H9 (cell line): Measurements from ENCODE around the gene OPHN1. TPM values are rescaled to one million over a fixed set of nuclear protein-coding genes. Genes with fewer than 3 reads are reported as not detected.

Experiments used
- DNase-seq: peaks from one replicate; pipeline ENCODE4 v3.0.0-alpha.2; 2017
- H2AFZ ChIP-seq: one replicate; pipeline ENCODE4 v1.6.1; 2013; ENCODE audit warnings: mild to moderate bottlenecking, low read length, control low read depth, moderate library complexity
- H2AK5ac ChIP-seq: 2 replicates; pipeline ENCODE4 v1.6.1; 2013; ENCODE audit warnings: low read length, control low read depth, mixed read lengths; ENCODE audit not compliant: insufficient read length
- H2BK120ac ChIP-seq: one replicate; pipeline ENCODE4 v1.6.1; 2013; ENCODE audit warnings: low read depth, mild to moderate bottlenecking, low read length, control low read depth, inconsistent platforms; ENCODE audit not compliant: poor library complexity, severe bottlenecking
- H2BK12ac ChIP-seq: 2 replicates; pipeline ENCODE4 v1.6.1; 2013; ENCODE audit warnings: low read length, control low read depth, mixed read lengths, low read depth; ENCODE audit not compliant: insufficient read length
- H2BK15ac ChIP-seq: 2 replicates; pipeline ENCODE4 v1.6.1; 2013; ENCODE audit warnings: low read depth, low read length, control low read depth
- H2BK20ac ChIP-seq: one replicate; pipeline ENCODE4 v1.6.1; 2013; ENCODE audit warnings: low read depth, mild to moderate bottlenecking, low read length, control low read depth, inconsistent platforms; ENCODE audit not compliant: poor library complexity, severe bottlenecking
- H2BK5ac ChIP-seq: 2 replicates; pipeline ENCODE4 v1.6.1; 2013; ENCODE audit warnings: low read length, control low read depth, mixed read lengths; ENCODE audit not compliant: insufficient read length
- H3K14ac ChIP-seq: 2 replicates; pipeline ENCODE4 v1.6.1; 2013; ENCODE audit warnings: low read length, control low read depth; ENCODE audit not compliant: insufficient read depth
- H3K18ac ChIP-seq: 2 replicates; pipeline ENCODE4 v1.6.1; 2013; ENCODE audit warnings: low read depth, mild to moderate bottlenecking, mixed read lengths, low read length, control low read depth; ENCODE audit not compliant: insufficient read length
- H3K23ac ChIP-seq: 2 replicates; pipeline ENCODE4 v1.6.1; 2013; ENCODE audit warnings: low read length, control low read depth, mixed read lengths, low read depth; ENCODE audit not compliant: insufficient read length
- H3K23me2 ChIP-seq: 2 replicates; pipeline ENCODE4 v1.6.1; 2013; ENCODE audit warnings: low read depth, mild to moderate bottlenecking, mixed read lengths, low read length, control low read depth; ENCODE audit not compliant: insufficient read length, poor library complexity, severe bottlenecking
- H3K27ac ChIP-seq: 2 replicates; pipeline ENCODE4 v1.5.1; 2013; ENCODE audit warnings: low read length, control low read depth, mixed read lengths, low read depth; ENCODE audit not compliant: insufficient read length
- H3K27me3 ChIP-seq: 2 replicates; pipeline ENCODE4 v1.6.1; 2013; ENCODE audit warnings: low read length, control low read depth, inconsistent platforms; ENCODE audit not compliant: insufficient read depth
- H3K4ac ChIP-seq: 2 replicates; pipeline ENCODE4 v1.6.1; 2013; ENCODE audit warnings: low read depth, mild to moderate bottlenecking, control low read depth, inconsistent platforms, low read length, moderate library complexity
- H3K4me1 ChIP-seq: 2 replicates; pipeline ENCODE4 v1.6.1; 2013; ENCODE audit warnings: low read length, control low read depth, inconsistent platforms; ENCODE audit not compliant: insufficient read depth
- H3K4me2 ChIP-seq: 2 replicates; pipeline ENCODE4 v1.6.1; 2013; ENCODE audit warnings: low read length, control low read depth, mixed read lengths; ENCODE audit not compliant: insufficient read length, insufficient read depth
- H3K56ac ChIP-seq: 2 replicates; pipeline ENCODE4 v1.6.1; 2013; ENCODE audit warnings: low read depth, mild to moderate bottlenecking, mixed read lengths, low read length, control low read depth; ENCODE audit not compliant: insufficient read length
- H3K79me1 ChIP-seq: 2 replicates; pipeline ENCODE4 v1.6.1; 2013; ENCODE audit warnings: low read depth, mild to moderate bottlenecking, moderate library complexity, low read length, control low read depth, inconsistent platforms; ENCODE audit not compliant: insufficient read depth, poor library complexity, severe bottlenecking
- H3K79me2 ChIP-seq: 2 replicates; pipeline ENCODE4 v1.6.1; 2013; ENCODE audit warnings: low read length, control low read depth, inconsistent platforms; ENCODE audit not compliant: insufficient read depth
- H3K9ac ChIP-seq: 2 replicates; pipeline ENCODE4 v1.6.1; 2013; ENCODE audit warnings: low read length, control low read depth, mixed read lengths; ENCODE audit not compliant: insufficient read length; ENCODE audit errors: extremely low read depth
- H3K9me3 ChIP-seq: one replicate; pipeline ENCODE4 v1.6.1; 2013; ENCODE audit warnings: low read depth, low read length, inconsistent platforms; ENCODE audit not compliant: control insufficient read depth
- H3T11ph ChIP-seq: one replicate; pipeline ENCODE4 v1.6.1; 2013; ENCODE audit warnings: mild to moderate bottlenecking, low read length, control low read depth, inconsistent platforms
- H4K20me1 ChIP-seq: one replicate; pipeline ENCODE4 v1.6.1; 2013; ENCODE audit not compliant: control insufficient read depth, insufficient read length, insufficient read depth
- H4K5ac ChIP-seq: 2 replicates; pipeline ENCODE4 v1.6.1; 2013; ENCODE audit warnings: low read depth, mild to moderate bottlenecking, mixed read lengths, low read length, control low read depth; ENCODE audit not compliant: insufficient read length
- H4K8ac ChIP-seq: replicated peaks from 2 replicates; pipeline ENCODE4 v1.6.1; 2013; ENCODE audit warnings: low read length, control low read depth, mixed read lengths, low read depth; ENCODE audit not compliant: insufficient read length
- H4K91ac ChIP-seq: 2 replicates; pipeline ENCODE4 v1.6.1; 2013; ENCODE audit warnings: low read depth, mild to moderate bottlenecking, moderate library complexity, mixed read lengths, low read length, control low read depth; ENCODE audit not compliant: insufficient read length
- H3K27ac Mint-ChIP-seq, 3 experiments: 2 replicates in 2 of 3; 3 replicates in 1 of 3; pipeline ENCODE4 v1.8.0; 2020 to 2021; ENCODE audit warnings: mixed read lengths in 3 of 3, mild to moderate bottlenecking in 1 of 3, moderate library complexity in 1 of 3
- H3K27me3 Mint-ChIP-seq: 2 replicates; pipeline ENCODE4 v1.8.0; 2021; ENCODE audit warnings: low read depth, mild to moderate bottlenecking, moderate library complexity, mixed read lengths
- H3K36me3 Mint-ChIP-seq, 3 experiments: 2 replicates in 2 of 3; 3 replicates in 1 of 3; pipeline ENCODE4 v1.8.0; 2020 to 2021; ENCODE audit warnings: low read depth in 3 of 3, mixed read lengths in 3 of 3; ENCODE audit not compliant: insufficient read depth in 1 of 3
- H3K4me1 Mint-ChIP-seq, 2 experiments: 2 replicates each; pipeline ENCODE4 v1.8.0; 2020; ENCODE audit warnings: mixed read lengths in 2 of 2
- H3K4me3 Mint-ChIP-seq, 2 experiments: 2 replicates in 1 of 2; 3 replicates in 1 of 2; pipeline ENCODE4 v1.8.0; 2020 to 2021; ENCODE audit warnings: mild to moderate bottlenecking in 2 of 2, mixed read lengths in 2 of 2, moderate library complexity in 1 of 2
- H3K9me3 Mint-ChIP-seq, 2 experiments: 2 replicates in 1 of 2; 3 replicates in 1 of 2; pipeline ENCODE4 v1.8.0; 2020; ENCODE audit warnings: mild to moderate bottlenecking in 2 of 2, mixed read lengths in 2 of 2, moderate library complexity in 1 of 2
- WGBS: extraction: QIAGEN DNeasy Blood & Tissue Kit; methylation state at CpG from one replicate; pipeline ENCODE4 v1.1.7; 2013; ENCODE audit warnings: missing lambda C conversion rate, low lambda C conversion rate, mixed read lengths; ENCODE audit not compliant: insufficient read length; ENCODE audit errors: extremely low coverage; 5-methylcytosine and 5-hydroxymethylcytosine counted together
- total RNA-seq: library from RNA; stranded (reverse); gene quantifications from 2 replicates; pipeline ENCODE4 v1.2.1, GENCODE V29; 2021
- TF ChIP-seq, protein P1 (sequence below): fragments of 200-600 bp; sonication (generic); conservative IDR thresholded peaks from 3 replicates; pipeline ENCODE4 v1.8.0; 2021; ENCODE audit warnings: antibody characterized with exemption, mild to moderate bottlenecking

OPHN1 gene
- total RNA-seq, 1 experiment from 2014 or later, result 1.5 TPM

GRCh38 chrX:68304602-68305001, 128.7 kb downstream of the OPHN1 start:
- H2AK5ac ChIP-seq, result no peak overlapping the region
- no peaks in the 10 kb centered on the region for H3K79me2 ChIP-seq
- H3K27me3 ChIP-seq, result no peaks in the 10 kb centered on the region
- H3K79me1 ChIP-seq, result no peaks in the 10 kb centered on the region
- H3K4me1 Mint-ChIP-seq, result peaks cover 2 to 7% of the 10 kb centered on the region in 2 experiments
- H3K4me1 ChIP-seq, result no peaks in the 10 kb centered on the region; the same call in 1 of the 2 replicates
- no peak overlapping the region for H3T11ph ChIP-seq
- DNase-seq, result no peak
- no peaks in the 10 kb centered on the region; a peak in 2 of 7 replicates for H3K36me3 Mint-ChIP-seq
- no peaks in the 10 kb centered on the region for H3K23me2 ChIP-seq
- no peak overlapping the region for H2AFZ ChIP-seq
- H3K4me3 Mint-ChIP-seq, result no peak overlapping the region
- peaks cover 47 to 59% of the 10 kb centered on the region in 2 experiments for H3K9me3 Mint-ChIP-seq
- no peak overlapping the region for H3K56ac ChIP-seq
- H3K27ac ChIP-seq, result no peak overlapping the region
- no CpG with 5 or more reads among the region's 1 CpG for WGBS
- H3K4ac ChIP-seq, result no peak overlapping the region
- no peak overlapping the region for H2BK12ac ChIP-seq
- H2BK15ac ChIP-seq, result no peak overlapping the region
- H3K27me3 Mint-ChIP-seq, result no peaks in the 10 kb centered on the region
- H3K23ac ChIP-seq, result no peak overlapping the region
- H4K91ac ChIP-seq, result no peak overlapping the region
- no peak overlapping the region for H3K4me2 ChIP-seq
- no peak overlapping the region for H3K9ac ChIP-seq
- no peak overlapping the region for H2BK5ac ChIP-seq
- no peak overlapping the region for H3K14ac ChIP-seq
- H2BK20ac ChIP-seq, result no peak overlapping the region
- H4K5ac ChIP-seq, result no peak overlapping the region
- H3K18ac ChIP-seq, result no peak overlapping the region
- H3K27ac Mint-ChIP-seq, result peak overlapping the region in 1 of 3 experiments; percentile 45; a peak in 1 of 7 replicates
- TF ChIP-seq, protein P1, sequence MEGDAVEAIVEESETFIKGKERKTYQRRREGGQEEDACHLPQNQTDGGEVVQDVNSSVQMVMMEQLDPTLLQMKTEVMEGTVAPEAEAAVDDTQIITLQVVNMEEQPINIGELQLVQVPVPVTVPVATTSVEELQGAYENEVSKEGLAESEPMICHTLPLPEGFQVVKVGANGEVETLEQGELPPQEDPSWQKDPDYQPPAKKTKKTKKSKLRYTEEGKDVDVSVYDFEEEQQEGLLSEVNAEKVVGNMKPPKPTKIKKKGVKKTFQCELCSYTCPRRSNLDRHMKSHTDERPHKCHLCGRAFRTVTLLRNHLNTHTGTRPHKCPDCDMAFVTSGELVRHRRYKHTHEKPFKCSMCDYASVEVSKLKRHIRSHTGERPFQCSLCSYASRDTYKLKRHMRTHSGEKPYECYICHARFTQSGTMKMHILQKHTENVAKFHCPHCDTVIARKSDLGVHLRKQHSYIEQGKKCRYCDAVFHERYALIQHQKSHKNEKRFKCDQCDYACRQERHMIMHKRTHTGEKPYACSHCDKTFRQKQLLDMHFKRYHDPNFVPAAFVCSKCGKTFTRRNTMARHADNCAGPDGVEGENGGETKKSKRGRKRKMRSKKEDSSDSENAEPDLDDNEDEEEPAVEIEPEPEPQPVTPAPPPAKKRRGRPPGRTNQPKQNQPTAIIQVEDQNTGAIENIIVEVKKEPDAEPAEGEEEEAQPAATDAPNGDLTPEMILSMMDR, result no peak
- H4K8ac ChIP-seq, result no peak overlapping the region
- H4K20me1 ChIP-seq, result no peaks in the 10 kb centered on the region
- peaks cover 12% of the 10 kb centered on the region for H3K9me3 ChIP-seq
- no peak overlapping the region for H2BK120ac ChIP-seq
